MM.1S (cell line): ENCODE data around the gene LRRC8D.
"Not testable (repeated sequence)": the region's sequence is repeated elsewhere in the genome, so short reads cannot be mapped to it uniquely, and the experiment has no call there.

ENCODE experiments used
- DNase-seq: peaks from one replicate; pipeline ENCODE4 v3.0.0-alpha.2; 2015
- H2AFZ ChIP-seq: fragments of 300-600 bp; sonication (generic); 2 replicates; pipeline ENCODE4 v1.6.0; 2016; ENCODE audit warnings: antibody characterized with exemption, low read length
- H3F3A ChIP-seq: fragments of 300-600 bp; sonication (generic); 2 replicates; pipeline ENCODE4 v1.6.1; 2016; ENCODE audit warnings: mild to moderate bottlenecking, antibody characterized with exemption, low read length, moderate library complexity, mixed read lengths; ENCODE audit not compliant: insufficient read depth
- H3K27ac ChIP-seq: fragments of 300-600 bp; sonication (generic); 2 replicates; pipeline ENCODE4 v1.5.1; 2016; ENCODE audit warnings: mild to moderate bottlenecking, low read length
- H3K27me3 ChIP-seq: fragments of 300-600 bp; sonication (generic); replicated peaks from 2 replicates; pipeline ENCODE4 v1.6.0; 2016; ENCODE audit warnings: low read length; ENCODE audit not compliant: insufficient read depth
- H3K36me3 ChIP-seq: fragments of 300-600 bp; sonication (generic); replicated peaks from 2 replicates; pipeline ENCODE4 v1.6.1; 2016; ENCODE audit warnings: mild to moderate bottlenecking, low read length, mixed read lengths; ENCODE audit not compliant: insufficient read depth
- H3K4me1 ChIP-seq: fragments of 300-600 bp; sonication (generic); 2 replicates; pipeline ENCODE4 v1.6.1; 2016; ENCODE audit warnings: low read length, mixed read lengths
- H3K4me2 ChIP-seq: fragments of 300-600 bp; sonication (generic); 2 replicates; pipeline ENCODE4 v1.6.0; 2016; ENCODE audit warnings: low read depth, low read length
- H3K4me3 ChIP-seq: fragments of 300-600 bp; sonication (generic); 2 replicates; pipeline ENCODE4 v1.5.1; 2016; ENCODE audit warnings: low read length, mixed read lengths
- H3K79me2 ChIP-seq: fragments of 300-600 bp; sonication (generic); 2 replicates; pipeline ENCODE4 v1.6.1; 2016; ENCODE audit warnings: mixed run types, low read length, mixed read lengths
- H3K9ac ChIP-seq: fragments of 300-600 bp; sonication (generic); 2 replicates; pipeline ENCODE4 v1.6.1; 2016; ENCODE audit warnings: low read length, mixed read lengths
- H3K9me2 ChIP-seq: fragments of 300-600 bp; sonication (generic); replicated peaks from 2 replicates; pipeline ENCODE4 v1.6.1; 2016; ENCODE audit warnings: mild to moderate bottlenecking, low read length, mixed read lengths; ENCODE audit not compliant: insufficient read depth
- H3K9me3 ChIP-seq: fragments of 300-600 bp; sonication (generic); replicated peaks from 2 replicates; pipeline ENCODE4 v1.6.1; 2016; ENCODE audit warnings: mild to moderate bottlenecking, low read length, mixed read lengths; ENCODE audit not compliant: insufficient read depth
- H4K20me1 ChIP-seq: fragments of 300-600 bp; sonication (generic); 2 replicates; pipeline ENCODE4 v1.6.1; 2016; ENCODE audit warnings: mild to moderate bottlenecking, low read length, moderate library complexity, mixed read lengths; ENCODE audit not compliant: insufficient read depth
- EZH2 ChIP-seq: fragments of 300-600 bp; sonication (generic); optimal IDR thresholded peaks from 2 replicates; pipeline ENCODE3; 2017; ENCODE audit warnings: low read depth, mild to moderate bottlenecking, antibody characterized with exemption, low read length, mixed read lengths
- EZH2phosphoT487 ChIP-seq: fragments of 300-600 bp; sonication (generic); IDR thresholded peaks from 2 replicates; pipeline ENCODE4 v1.6.1; 2018; ENCODE audit warnings: antibody characterized with exemption, low read length
- TF ChIP-seq, protein P1 (sequence below): fragments of 300-600 bp; sonication (generic); IDR thresholded peaks from 2 replicates; pipeline ENCODE4 v1.5.1; 2016; ENCODE audit warnings: antibody characterized with exemption, low read length, mixed read lengths

LRRC8D gene

GRCh38 chr1:89980605-89981004, 159.8 kb downstream of the LRRC8D start:
- H4K20me1 ChIP-seq: no peaks in the 10 kb centered on the region

DNA sequence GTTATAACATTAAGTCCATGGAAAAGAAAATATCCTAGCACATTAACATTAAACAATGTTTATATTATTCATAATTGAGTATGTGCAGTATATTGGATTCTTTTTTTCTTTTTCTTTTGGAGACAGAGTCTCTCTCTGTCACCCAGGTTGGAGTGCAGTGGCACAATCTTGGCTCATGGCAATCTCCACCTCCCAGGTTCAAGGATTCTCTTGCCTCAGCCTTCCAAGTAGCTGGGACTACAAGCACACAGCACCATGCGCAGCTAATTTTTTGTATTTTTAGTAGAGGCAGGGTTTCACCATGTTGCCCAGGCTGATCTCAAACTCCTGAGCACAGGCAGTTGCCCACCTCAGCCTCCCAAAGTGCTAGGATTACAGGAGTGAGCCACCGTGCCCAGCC, 162.0 kb downstream of the LRRC8D start:
- not testable (repeated sequence) for H3K4me2 ChIP-seq, H3K9me2 ChIP-seq, H4K20me1 ChIP-seq

More at GRCh38 chr1:89980605-89981004, 159.8 kb downstream of the LRRC8D start:
- Histone ChIP-seq H3K79me2 (no peaks in the 10 kb centered on the region), H3K9ac (no peak overlapping the region), H3K27me3 (no peaks in the 10 kb centered on the region), H3K4me3 (no peak overlapping the region), H3K9me3 (no peaks in the 10 kb centered on the region), H3K4me1 (no peaks in the 10 kb centered on the region), H2AFZ (no peak overlapping the region), H3K9me2 (no peaks in the 10 kb centered on the region), H3K27ac (no peak overlapping the region), H3K4me2 (no peak overlapping the region), H3F3A (no peaks in the 10 kb centered on the region), H3K36me3 (no peaks in the 10 kb centered on the region)
- no peak for DNase-seq
- TF ChIP-seq, protein P1, sequence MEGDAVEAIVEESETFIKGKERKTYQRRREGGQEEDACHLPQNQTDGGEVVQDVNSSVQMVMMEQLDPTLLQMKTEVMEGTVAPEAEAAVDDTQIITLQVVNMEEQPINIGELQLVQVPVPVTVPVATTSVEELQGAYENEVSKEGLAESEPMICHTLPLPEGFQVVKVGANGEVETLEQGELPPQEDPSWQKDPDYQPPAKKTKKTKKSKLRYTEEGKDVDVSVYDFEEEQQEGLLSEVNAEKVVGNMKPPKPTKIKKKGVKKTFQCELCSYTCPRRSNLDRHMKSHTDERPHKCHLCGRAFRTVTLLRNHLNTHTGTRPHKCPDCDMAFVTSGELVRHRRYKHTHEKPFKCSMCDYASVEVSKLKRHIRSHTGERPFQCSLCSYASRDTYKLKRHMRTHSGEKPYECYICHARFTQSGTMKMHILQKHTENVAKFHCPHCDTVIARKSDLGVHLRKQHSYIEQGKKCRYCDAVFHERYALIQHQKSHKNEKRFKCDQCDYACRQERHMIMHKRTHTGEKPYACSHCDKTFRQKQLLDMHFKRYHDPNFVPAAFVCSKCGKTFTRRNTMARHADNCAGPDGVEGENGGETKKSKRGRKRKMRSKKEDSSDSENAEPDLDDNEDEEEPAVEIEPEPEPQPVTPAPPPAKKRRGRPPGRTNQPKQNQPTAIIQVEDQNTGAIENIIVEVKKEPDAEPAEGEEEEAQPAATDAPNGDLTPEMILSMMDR: no peak
- no peak for TF ChIP-seq EZH2phosphoT487
- TF ChIP-seq EZH2: no peak

GRCh38 chr1:89984564-89985116, 163.8 kb downstream of the LRRC8D start:
- H3K27me3 ChIP-seq, DNase-seq, H3F3A ChIP-seq, H2AFZ ChIP-seq, H3K36me3 ChIP-seq, H3K27ac ChIP-seq, H4K20me1 ChIP-seq, H3K79me2 ChIP-seq, H3K4me2 ChIP-seq, H3K9me2 ChIP-seq, H3K9ac ChIP-seq, H3K4me1 ChIP-seq, H3K4me3 ChIP-seq, H3K9me3 ChIP-seq: not testable (repeated sequence)

More for the DNA sequence above, 162.0 kb downstream of the LRRC8D start:
- not testable (repeated sequence) for H3K4me3 ChIP-seq, H3K9me3 ChIP-seq, DNase-seq, H3K4me1 ChIP-seq, H3F3A ChIP-seq, H3K36me3 ChIP-seq, H3K27ac ChIP-seq, H3K9ac ChIP-seq, H3K79me2 ChIP-seq, H3K27me3 ChIP-seq, H2AFZ ChIP-seq

GRCh38 chr1:89986020-89986419, 165.2 kb downstream of the LRRC8D start:
- H3F3A ChIP-seq: no peaks in the 10 kb centered on the region
- H3K4me1 ChIP-seq: no peaks in the 10 kb centered on the region
- H3K9me2 ChIP-seq: no peaks in the 10 kb centered on the region
- no peak for TF ChIP-seq EZH2
- TF ChIP-seq EZH2phosphoT487: no peak
- TF ChIP-seq, protein P1: no peak
- H2AFZ ChIP-seq: no peak overlapping the region
- H3K9me3 ChIP-seq: no peaks in the 10 kb centered on the region
- H3K4me2 ChIP-seq: no peak overlapping the region
- no peaks in the 10 kb centered on the region for H3K27me3 ChIP-seq
- H3K36me3 ChIP-seq: no peaks in the 10 kb centered on the region
- no peak overlapping the region for H3K4me3 ChIP-seq
- H3K27ac ChIP-seq: no peak overlapping the region
- H3K79me2 ChIP-seq: no peaks in the 10 kb centered on the region
- H3K9ac ChIP-seq: no peak overlapping the region
- no peak for DNase-seq
- no peaks in the 10 kb centered on the region for H4K20me1 ChIP-seq
